ENCODE results near the gene SYNGR4.
"Not testable (repeated sequence)": the region's sequence is repeated elsewhere in the genome, so short reads cannot be mapped to it uniquely, and the experiment has no call there.

SYNGR4 gene, protein sequence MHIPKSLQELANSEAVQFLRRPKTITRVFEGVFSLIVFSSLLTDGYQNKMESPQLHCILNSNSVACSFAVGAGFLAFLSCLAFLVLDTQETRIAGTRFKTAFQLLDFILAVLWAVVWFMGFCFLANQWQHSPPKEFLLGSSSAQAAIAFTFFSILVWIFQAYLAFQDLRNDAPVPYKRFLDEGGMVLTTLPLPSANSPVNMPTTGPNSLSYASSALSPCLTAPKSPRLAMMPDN

DNA sequence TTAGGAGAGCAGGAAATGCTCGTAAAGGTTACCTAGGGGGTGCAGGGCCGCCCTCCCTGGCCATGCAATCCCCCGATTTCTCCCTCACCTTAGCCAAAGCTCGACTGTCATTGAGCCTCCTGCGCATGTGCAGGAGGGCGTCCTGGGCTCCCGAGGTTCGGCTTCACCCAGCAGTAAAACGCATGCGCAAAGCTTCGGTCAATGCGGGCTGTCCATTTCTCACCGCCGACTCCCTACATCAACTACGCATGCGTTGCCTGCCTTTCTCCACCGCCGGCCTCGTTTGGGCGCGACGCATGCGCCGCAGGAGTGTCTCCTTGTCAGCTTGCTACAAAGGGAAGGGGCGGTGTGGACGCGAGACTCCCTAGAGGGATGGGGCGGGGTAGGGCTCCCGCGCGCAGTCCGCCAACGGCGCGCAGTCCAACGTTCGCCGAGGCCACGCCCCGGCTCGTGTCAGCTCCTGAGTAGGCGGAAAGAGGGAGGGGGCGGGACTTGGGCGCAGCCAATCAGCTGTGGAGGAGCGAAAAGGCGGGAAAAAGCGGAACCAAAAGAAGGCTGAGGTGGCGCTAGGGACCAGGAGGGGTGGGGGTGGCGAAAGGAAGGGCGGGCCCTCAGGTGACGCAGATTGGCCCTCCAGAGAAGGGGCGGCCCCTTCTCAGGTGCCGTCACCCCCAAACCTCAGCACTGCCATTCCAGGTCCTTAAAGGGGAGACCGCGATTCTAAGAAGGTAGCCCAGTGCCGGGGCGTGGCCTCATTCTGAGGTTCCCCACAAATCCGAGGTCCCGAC is at the start of gene SYNGR4, which contains the start of gene TMEM143:
Gene SYNGR4 (plus strand): TSS at position 558 of the 788 bp plus-strand sequence. CDS start 1,476 bp downstream, outside the sequence.
Gene TMEM143 (minus strand): TSS at position 131 of the 788 bp plus-strand sequence. CDS start 20 bp downstream, at position 111.
- DNase-seq (ENCODE audit: low read depth): peak; percentile 98

DNA sequence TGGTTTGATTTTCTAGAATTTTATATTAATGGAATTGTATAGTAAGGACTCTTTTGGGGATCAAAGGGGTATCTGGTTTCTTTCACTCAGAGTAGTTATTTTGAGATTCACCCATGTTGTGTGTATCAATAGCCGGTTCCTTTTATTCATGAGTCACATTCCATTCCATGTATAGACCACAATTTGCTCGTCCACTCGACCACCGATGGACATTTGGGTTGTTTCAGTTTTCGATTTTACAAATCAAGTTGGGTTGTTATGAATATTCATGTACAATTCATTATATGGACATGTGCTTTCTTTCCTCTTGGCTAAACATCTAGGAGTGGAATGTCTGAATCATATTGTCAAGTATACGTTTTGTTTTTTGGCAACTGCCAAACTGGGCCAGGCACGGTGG is 48.5 kb upstream of the SYNGR4 start:
- DNase-seq (ENCODE audit: low read depth): no peak

DNA sequence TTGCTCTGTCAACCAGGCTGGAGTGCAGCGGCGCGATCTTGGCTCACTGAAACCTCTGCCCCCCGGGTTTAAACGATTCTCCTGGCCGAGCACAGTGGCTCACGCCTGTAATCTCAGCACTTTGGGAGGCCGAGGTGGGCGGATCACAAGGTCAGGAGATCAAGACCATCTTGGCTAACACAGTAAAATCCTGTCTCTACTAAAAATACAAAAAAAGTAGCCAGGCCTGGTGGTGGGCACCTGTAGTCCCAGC is 46.5 kb upstream of the SYNGR4 start:
- DNase-seq (ENCODE audit: low read depth): not testable (repeated sequence)

DNA sequence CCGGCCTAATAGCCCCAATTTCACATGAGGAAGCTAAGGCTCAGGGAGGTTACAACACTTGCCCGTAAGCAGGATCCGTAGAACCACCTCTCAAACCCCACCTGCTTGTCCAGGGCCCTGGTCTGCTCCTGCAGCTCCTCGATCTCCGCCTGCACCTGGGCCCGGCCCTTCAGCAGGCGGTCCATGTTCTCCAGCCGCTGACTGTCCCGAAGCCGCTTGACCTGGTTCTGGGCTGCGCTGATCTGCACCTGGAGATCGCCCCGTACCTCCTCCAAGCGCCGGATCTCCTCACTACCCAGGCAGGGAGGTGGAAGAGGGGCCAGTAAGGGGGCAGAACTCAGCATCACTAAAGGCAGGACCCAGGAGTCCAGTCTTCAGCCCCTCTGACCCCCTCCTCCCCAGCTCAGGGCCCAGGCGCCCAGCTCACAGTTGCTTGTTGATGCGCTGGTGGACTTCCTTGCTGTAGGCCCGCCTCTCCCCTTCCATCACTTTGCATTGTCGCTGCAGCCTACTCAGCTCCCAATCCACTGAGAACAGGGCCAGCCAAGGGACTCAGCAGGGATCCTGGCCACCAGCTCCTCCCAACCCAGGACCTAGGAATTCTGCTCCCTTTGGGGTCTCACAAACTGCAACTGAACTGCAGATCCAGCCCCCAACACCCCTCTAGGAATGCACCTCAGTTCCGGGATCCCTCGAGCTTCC is 45.7 kb upstream of the SYNGR4 start:
- DNase-seq (ENCODE audit: low read depth): no peak

DNA sequence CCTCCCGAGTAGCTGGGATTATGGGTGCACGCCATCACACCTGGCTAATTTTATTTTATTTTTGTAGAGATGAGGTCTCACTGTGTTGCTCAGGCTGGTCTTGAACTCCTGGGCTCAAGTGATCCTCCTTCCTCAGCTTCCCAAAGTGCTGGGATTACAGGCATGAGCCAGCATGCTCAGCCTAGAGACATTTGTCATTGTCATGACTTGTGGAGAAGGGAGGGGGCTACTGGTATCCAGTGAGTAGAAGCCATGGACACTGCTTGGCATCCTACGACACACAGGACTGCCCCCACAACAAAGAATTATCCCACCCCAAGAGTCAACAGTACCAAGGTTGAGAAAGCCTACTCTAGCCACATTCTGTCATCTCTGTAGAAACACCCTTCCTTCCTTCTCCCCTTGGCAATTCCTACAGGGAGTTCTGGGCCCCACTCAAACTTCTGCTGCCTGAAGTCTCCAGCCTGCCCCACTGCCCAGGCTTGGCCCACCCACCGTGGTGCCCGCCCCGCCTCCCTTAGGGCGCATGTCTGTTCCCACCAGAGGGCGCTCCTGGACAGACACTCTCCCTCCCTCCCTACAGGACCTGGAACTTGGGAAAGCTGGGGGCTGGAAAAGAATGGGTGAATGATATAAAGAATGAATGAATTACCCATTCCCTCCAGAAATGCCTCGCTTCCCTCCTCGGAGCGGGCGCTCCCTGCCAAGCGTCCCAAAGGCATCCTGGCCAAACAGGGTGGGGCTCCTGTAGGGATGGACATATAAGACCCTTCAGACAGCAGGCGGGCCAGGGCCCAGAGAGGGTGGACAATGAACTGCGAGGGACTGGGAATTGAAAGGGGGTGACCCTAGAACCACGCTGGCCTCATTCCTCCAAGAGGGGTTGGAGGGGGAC is 44.3 kb upstream of the SYNGR4 start:
- DNase-seq (ENCODE audit: low read depth): no peak

DNA sequence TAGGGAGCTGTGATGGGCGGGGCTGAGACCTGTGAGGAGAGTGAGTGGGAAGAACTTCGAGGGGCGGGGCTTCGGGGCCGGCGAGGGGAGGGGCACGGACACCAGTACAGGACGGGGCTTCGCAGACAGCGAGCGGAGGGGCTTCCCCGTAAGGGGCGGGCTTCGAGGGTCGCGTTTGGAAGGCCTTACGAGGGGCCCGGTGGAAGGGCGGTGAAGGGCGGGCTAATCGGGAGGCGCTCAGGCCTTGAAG is 42.9 kb upstream of the SYNGR4 start:
- DNase-seq (ENCODE audit: low read depth): peak; percentile 65

DNA sequence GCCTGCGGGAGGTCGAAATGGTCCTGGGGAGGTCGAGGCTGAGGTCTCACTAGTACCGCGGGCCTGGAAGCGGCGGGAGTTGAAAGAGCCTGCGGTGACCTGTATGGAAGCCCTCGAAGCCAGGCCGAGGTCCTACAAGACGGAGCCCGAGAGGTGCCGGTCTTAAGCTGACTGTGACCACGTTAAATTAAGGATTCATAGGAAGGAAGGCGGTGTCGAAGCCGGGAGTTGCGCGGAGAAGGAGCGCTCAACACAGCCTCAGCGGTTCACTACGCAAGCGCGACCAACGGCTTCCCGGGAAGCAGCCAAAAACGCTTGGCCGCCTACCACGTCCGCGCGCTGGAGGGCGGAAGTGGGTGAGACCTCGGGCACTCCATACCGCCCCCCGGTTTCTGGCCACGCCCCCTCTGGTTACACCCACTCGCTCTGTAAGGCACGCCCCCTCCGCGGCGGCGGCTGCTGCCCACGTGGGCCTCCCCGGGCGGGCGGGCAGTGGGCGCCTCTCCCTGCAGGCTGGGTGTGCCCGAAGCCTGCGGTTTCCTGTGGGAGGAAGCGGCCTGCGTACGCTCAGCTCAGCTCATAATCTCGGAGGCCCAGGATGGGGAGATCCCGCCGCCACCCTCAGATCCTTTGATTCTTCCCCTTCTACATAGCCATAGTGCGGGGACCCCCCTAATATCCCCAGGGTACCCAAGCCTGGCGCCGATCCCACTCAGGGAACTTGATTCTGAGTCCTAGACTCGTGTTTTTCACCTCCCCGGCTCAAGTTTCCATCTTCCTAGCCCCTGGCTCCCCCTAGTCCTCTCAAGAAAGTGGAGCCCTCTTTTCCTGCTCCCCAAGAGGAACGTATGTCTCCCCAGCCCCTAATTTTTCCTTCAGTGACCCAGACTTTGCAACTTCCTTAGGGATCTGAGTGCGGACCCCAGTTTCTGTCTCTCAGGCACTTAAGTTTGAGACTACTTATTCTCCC is 42.3 kb upstream of the SYNGR4 start:
- peak; percentile 88 for DNase-seq (ENCODE audit: low read depth)

DNA sequence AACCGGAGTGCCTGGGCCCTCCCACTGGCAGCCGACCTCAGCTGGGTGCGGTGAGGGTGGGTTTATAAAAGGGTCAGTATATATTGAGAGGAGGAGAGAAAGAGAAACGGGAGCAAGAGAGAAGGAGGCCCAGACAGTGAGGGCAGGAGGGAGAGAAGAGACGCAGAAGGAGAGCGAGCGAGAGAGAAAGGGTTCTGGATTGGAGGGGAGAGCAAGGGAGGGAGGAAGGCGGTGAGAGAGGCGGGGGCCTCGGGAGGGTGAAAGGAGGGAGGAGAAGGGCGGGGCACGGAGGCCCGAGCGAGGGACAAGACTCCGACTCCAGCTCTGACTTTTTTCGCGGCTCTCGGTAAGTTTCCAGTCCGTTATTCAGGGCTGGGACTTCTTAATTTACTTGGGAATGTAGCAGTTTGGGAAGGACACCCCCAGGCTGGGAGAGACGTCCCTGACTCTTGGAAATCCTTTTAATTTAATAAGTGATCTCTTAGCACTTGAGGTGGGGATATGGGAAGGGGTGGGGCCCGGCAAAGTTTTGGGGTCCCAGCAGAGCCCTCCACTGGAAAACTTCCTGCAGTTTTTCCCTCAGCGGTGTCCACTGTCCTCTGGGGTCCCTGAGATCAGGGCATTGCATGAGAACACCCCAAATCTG is 38.8 kb upstream of the SYNGR4 start, which contains the start of gene EMP3:
Gene EMP3 (plus strand): TSS at position 288 of the 646 bp plus-strand sequence. CDS start 1,293 bp downstream, outside the sequence.
- peak; percentile 66 for DNase-seq (ENCODE audit: low read depth)

DNA sequence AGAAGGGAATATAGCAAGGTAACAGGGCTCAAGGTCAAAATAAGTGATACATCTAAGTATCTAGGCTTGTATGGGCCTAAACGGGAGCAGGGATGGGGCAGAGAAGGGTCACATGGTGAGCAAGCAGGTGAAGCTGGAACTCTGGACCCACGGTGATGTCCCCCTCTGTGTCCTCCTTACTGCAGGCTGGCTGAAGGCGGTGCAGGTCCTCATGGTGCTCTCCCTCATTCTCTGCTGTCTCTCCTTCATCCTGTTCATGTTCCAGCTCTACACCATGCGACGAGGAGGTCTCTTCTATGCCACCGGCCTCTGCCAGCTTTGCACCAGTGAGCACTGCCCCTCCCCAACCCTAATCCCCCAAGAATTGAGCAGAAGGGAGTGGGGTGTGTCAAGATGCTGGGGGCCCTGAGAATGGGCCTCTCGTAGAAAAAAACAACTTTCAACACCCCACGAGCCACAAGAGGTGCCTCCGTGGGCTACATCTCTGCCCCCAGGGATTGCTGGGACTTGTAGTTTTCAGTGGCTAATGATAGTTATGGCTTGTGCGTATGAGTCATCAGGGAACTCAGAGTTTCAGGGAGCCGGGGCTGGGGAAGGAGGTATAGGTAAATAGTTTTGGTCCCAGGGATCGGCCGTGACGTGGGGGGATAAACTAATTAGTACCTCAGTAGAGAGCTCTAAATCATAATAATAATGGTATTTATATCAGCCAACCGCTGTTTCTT is 34.8 kb upstream of the SYNGR4 start:
- DNase-seq (ENCODE audit: low read depth): no peak

DNA sequence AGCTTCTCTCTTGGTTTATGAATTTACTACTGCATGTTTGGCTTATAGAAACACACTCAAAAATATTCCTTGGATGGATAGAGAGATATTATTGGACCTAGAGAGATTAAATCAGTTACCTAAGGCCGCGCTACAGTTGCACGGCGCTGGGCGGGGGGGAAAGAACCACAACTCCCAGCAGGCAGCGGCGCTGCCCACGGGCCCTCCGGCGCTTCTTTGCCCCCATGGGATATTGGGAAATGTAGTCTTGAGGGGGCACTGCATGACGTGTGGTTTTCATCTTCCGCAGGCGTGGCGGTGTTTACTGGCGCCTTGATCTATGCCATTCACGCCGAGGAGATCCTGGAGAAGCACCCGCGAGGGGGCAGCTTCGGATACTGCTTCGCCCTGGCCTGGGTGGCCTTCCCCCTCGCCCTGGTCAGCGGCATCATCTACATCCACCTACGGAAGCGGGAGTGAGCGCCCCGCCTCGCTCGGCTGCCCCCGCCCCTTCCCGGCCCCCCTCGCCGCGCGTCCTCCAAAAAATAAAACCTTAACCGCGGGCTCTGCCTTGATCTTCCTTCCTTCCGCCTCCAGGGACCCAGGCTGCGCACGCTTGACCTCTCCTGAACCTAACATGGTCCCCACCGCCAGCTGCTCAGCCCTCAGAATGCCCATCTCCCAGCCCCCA is 34.0 kb upstream of the SYNGR4 start:
- DNase-seq (ENCODE audit: low read depth): no peak

DNA sequence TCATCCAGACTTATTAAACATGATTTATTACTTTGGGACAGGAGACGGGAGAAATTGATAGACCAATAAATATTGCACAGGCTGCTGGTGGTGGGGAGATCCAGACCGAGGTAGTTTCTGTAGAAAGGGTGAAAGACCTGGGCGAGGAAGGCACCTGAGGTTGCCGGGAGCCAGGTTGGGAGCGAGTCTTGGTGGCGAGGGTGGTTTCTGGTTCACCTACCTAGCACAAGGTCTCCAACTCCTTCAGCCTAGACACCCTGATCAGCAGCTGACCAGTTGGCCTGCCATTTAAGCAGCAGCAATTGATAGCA is 31.9 kb upstream of the SYNGR4 start:
- DNase-seq (ENCODE audit: low read depth): no peak

DNA sequence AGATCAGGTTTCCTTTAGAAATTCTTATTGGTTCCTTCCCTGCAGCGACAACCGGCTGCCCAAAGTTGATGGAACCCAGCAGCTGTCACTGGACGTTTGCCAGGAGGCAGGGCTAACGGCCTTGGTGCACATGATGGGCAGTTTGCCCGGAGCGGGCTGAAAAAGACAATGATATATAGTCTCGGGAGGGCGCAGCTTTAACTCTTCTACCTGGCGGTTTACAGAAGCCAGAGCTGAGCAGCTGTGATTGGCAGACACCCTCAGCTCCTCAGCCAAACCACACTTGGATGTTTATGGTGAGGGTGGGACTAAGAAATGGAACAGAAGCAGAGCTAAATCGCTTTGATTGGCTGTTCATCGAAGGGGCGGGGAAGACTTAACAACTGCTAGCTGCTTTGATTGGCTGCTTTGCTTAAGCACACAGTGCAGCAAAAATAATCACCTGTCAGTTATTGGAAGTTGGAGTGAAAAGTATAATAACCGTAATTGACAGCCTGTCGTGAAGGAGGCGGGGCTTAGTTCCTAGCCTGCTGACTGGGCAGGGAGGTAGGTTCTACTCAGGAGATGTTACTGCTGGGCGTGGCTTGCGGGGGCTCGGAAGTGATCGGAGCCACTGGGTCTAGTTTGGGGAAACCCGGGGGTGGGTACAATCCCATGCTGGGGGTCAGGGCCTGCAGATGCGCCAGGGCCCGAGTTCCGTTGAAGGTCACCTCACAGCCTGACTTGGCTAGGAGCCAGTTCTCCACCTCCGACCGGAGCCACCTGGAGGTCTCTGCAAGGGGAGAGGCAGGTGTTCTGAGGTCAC is 31.3 kb upstream of the SYNGR4 start:
- DNase-seq (ENCODE audit: low read depth): no peak

DNA sequence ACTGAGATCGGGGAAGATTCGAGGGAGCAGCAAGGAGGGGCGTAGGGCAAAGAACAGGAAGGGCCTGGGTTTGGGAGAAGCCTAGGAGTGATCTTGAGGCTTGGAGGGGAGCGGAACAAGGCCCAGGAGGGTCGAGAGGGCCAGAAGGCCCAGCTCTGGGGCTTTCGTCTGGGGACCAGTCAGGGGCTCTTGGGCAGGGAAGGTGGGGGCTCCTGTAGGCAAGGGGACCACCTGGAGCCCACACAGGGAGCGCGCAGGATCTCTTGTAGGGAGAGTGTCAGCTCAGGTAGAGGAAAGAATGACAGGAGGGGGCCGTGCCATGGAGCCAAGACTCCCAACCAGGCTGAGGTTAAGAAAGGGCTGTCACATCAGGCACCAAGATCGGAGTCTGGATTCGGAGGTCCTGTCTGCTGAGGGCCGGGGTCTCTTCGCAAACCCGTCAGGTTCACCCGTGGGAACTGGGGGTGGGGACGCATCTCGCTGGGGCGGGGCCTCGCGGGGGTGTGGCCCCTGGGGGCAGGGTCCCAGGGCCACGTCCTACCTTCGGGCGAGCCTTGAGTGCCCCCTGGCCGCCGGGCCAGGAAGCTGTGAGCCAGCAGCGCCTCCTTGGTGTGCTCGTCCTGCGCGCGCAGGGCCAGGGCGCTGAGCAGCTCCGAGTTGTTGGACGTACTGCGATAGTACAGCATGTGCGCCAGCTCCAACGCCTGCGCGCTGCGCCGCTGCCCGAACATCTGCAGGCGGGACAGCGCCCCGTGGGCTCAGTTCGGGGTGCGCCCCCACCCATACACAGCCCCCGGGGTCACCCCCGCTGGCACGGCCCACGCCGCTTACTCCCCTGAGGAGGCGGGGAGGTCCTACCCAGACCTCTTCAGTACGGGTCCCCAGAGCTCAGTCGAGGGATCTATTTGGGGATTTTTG is 30.4 kb upstream of the SYNGR4 start:
- no peak for DNase-seq (ENCODE audit: low read depth)

DNA sequence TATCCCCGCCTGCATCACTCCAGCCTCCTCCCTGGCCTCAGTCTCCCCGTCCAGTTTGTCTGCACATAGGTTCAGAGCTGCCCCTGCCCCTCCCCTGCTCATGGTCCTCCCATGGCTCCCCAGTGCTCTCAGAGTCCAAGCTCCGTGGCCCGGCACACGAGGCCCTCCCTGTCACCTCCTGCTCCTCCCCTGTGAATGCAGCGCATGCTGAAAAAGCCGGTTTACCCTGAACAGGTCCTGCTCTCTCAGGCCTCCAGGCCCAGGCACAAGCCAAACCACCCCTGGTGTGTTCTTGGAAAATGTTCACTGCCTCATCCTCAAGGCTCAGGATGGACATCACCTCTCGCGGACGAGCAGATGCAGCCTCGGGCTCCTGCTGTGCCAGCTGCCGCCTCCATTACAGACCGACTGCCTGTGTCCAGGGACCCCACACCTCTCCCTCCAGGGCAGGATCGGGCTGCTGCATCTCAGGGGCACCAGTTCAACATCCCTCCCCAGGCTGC is 25.9 kb upstream of the SYNGR4 start:
- no peak for DNase-seq (ENCODE audit: low read depth)

DNA sequence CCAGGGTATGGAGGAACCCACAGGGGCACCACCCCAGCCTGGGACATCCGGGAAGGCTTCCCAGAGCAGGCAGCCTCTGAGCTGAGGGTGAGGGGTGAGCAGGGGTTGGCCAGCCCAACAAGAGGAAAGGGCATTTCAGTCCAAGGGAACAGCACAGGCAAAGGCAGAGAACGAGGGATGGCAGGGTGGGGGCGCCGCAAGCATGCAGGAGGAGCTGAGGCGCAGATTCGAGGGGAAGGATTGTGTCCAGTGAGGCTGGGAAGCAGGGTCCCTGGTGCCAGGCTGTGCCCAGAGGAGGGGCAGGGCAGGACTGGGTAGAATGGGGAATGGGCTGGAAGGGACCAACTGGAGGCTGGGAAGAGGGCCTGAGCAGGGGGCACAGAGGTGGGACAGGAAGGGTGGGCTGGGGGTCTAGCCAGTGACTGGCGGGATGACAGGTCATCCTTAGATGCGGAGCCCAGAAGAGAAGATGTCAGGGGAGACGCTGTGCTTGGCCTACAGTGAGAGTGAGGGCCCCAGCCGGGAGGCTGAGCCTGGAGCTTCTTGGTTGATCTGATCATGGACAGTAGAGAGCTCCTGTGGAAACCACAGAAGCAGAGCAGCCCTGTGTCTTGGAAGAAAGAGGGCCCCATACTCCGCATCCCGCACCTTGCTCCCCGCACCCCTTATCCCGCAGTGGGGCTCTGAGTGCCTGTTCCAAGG is 25.2 kb upstream of the SYNGR4 start:
- DNase-seq (ENCODE audit: low read depth): no peak

DNA sequence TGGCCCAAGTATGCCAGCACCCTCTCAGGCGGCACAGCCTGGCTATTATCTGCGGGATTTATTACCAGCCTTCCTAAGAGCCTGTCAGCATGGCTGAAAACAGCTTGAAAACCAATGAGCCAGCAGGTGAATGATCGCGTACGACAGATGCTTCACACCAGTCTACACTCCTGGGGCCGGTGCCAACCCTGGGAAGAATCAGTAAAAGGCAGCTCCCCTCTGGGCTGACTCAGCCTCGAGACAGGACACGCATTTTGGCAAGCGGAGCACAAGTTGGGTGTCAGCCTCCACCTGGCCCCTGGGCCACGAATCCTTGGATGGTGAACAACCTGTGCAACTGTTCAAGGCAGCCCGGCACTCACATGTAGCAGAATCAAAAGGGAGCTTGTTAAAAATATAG is 23.2 kb upstream of the SYNGR4 start:
- DNase-seq (ENCODE audit: low read depth): no peak
